Renal cortical epithelial cell (primary cell): ENCODE results near the gene BTBD16. TPM values are rescaled to one million over a fixed set of nuclear protein-coding genes. Genes with fewer than 3 reads are reported as not detected.

Experiments used
- DNase-seq: peaks from one replicate; pipeline ENCODE4 v3.0.0-alpha.2; 2011; ENCODE audit warnings: low read depth
- total RNA-seq: library from RNA; depleted of rRNA; stranded (reverse); fragments of >200 nt; gene quantifications from 2 replicates; pipeline ENCODE4 v1.2.3, GENCODE V29; 2014

Gene BTBD16
- total RNA-seq, 1 donor from 2014 or later: 0.45 TPM

DNA sequence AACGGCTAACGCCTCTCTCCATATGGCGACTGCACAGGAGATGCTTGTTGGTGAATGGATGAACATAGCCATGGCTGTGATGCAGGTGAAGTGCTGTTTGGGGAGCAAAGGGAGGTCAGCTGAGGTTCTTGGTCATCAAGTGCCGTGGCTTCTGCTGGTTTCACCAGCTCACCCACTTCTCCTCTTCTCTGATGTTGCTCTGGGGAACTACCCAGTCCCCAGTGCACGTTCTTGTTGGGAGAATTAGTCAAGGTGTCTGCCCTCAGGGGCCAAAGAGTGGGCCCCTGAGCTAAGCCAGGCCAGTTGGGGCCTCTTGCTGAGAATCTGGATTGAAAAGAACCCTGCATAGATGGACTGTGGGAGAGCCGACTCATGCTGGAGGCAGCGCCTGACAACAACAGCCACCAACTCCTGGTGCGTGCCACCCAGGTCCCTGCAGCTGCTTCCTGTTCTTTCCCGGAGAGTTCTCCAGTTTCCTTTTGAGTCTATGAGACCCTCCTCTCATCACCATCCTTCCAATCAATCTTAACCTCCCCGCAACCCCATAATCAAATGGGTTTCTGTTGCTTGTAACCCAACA is 3.0 kb downstream of the BTBD16 start:
- no peak for DNase-seq

DNA sequence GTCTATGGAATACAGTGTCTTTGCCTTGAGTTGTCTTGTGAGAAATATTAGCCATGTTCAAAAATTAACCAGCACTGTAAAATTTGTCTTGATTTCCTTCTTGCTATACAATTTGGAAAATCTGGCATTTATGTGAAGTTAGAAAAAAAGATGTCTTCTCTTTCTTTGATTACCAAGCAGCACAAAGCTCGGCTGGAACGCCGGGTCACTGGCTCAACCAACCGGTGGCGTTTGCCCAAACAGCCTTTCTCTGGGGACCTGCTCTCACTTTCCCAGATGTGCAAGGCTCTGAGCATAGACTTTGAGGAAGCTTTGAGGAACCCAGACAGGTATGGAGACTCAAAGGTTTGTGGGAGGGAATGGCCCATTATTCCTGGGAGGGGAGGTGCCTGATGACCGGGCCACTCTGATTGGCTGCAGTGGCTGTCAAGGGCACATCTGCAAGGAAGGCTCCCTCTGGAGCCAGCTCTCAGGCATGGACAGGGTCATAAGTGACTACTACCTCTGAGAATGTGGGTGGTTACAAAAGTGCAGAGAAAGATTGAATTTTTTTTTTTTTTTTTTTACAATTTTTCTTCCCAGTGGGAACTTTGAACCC is 5.6 kb downstream of the BTBD16 start:
- peak; percentile 70 for DNase-seq

DNA sequence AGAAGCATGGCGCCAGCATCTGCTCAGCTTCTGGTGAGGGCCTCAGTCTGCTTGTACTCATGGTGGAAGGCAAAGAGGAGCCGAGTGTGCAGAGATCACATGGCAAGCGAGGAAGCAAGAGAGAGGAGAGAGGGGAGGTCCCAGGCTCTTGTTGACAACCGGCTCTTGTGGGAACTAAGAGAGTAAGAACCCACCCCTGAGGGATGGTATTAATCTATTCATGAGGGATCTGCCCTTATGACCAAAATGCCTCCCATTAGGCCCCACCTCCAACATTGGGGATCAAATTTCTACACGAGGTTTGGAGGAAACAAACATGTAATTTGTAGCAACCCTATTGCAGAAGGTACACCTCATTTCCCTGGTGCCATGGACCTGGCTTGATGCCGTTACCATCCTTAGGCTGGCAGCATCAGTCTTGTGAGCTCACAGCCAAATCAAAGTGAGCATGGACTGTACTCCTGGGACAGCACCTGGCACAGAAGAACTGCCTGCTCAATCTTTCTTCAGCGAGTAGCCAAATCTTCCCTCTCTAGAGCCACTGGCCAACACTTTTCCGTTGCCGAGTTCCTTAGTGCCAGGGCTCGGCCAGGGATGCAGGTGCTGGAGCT is 6.5 kb downstream of the BTBD16 start:
- DNase-seq: no peak

DNA sequence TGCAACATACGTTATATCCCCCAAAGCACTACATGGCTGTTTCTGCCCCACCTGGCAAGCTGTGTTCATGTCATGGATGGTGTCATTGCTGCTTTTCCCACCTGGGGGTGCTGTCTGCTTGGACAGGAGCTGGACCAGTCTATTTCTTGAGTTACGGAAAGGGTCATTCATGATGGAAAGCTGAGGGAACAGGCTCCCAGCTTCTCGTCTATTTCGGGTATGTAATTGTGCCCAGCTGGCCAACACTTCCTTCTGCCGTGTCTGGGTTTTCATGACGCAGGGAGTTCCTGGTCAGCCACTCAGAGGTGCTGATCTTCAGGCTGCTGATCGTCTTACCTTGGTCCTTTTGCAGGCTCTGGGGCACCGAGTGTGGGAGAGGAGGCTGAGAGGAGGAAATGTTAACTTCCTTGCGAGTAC is 8.6 kb downstream of the BTBD16 start:
- DNase-seq: peak; percentile 60

DNA sequence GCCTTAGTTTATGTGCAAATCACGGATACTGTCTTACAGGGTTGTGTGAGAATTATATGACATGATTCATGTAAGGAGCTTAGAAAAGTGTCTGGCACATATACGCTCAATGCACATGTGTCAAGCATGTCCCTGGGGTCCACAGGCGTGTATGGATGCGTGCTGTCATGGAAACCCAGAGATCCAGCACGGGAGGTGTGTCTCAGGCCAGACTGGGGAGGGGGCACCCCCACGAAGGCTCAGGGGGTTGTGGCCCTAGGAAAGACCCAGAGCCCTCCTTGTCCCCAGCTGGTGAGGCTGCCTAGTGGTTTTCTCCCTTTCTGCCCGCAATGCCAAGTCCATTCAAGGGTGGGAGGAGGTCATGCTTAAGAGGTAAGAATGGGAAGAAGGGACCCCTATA is 9.1 kb downstream of the BTBD16 start:
- DNase-seq: no peak

DNA sequence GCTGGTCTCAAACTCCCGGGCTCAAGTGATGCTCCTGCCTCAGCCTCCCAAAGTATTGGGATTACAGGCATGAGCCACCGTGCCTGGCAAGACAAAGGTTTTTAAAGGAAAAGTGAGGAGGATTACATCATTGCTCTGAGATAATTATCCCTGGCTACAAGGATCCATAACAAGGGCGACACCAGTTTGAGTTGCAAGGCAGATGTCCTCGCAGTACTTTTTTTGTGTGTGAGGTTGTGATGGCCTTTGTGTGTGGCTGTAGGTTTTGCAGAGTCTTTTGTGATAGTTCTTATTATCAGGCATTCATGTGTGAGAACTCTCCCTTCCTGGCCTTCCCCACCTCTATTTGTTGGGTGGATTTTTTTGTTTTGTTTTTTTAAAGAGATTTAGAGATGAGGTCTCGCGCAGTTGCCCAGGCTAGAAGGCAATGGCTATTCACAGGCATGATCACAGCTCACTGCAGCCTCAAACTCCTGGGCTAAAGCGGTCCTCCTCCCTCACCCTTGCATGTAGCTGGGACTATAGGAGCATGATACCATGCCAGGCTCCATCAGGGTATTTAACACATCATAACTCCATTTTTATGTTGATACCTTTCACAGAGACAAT is 10.0 kb downstream of the BTBD16 start:
- no peak for DNase-seq

DNA sequence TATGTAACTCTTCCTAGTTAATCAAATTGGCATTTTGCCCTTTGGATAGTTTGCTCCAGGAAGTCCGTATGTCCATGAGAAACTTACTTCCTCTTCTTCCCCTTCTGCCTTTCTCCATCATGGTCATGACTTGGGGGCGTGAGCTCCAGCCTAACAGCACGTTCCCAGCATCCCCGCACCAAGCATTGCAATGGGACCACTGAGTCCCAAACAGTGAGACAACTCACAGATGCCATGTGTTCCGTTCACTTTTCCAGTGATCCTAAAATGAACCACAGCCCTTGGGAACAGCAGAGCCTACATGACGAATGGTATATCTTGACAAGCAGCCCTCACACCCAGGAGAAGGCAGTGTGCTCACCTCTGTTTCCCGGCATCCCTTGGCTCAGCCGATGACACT is 10.7 kb downstream of the BTBD16 start:
- DNase-seq: no peak

DNA sequence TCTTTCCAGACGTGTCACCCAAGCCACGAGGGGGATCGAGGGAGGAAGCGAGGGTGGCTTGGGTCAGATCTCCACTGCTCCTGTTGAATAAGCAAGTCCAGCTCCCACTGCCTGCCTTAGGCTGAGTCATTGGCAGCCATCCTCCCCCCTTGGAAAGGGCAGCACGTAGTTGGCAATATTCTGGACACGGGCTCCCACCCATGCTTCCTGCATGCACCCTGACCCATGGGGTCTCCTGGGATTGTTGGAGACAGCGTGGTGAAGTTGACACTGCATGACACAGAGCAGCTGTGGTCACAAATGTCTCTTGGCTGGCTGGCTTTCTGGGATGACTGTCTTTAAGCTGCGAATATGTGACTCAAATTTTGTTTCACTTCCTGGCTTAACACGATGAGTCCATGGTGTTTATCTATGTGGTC is 11.2 kb downstream of the BTBD16 start:
- DNase-seq: peak; percentile 63

DNA sequence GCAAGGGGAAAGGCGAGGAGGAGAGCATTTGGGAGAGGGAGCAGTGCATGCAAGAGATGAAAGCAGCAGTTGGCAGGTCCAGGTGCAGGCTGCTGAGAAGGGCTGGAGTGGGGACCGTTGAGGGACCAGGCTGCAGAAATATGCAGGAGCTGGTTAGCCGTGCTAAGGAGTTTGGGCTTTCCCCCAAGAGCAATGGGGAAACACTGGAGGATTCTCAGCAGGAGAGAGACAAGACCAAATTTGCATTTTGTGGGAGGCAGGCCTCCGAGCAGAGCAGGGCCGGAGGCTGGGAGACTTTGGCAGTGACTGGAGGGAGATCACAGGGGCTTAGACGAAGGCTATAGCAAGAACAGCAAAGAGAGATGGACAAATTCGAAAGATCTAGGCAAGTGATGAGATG is 11.8 kb downstream of the BTBD16 start:
- DNase-seq: no peak

DNA sequence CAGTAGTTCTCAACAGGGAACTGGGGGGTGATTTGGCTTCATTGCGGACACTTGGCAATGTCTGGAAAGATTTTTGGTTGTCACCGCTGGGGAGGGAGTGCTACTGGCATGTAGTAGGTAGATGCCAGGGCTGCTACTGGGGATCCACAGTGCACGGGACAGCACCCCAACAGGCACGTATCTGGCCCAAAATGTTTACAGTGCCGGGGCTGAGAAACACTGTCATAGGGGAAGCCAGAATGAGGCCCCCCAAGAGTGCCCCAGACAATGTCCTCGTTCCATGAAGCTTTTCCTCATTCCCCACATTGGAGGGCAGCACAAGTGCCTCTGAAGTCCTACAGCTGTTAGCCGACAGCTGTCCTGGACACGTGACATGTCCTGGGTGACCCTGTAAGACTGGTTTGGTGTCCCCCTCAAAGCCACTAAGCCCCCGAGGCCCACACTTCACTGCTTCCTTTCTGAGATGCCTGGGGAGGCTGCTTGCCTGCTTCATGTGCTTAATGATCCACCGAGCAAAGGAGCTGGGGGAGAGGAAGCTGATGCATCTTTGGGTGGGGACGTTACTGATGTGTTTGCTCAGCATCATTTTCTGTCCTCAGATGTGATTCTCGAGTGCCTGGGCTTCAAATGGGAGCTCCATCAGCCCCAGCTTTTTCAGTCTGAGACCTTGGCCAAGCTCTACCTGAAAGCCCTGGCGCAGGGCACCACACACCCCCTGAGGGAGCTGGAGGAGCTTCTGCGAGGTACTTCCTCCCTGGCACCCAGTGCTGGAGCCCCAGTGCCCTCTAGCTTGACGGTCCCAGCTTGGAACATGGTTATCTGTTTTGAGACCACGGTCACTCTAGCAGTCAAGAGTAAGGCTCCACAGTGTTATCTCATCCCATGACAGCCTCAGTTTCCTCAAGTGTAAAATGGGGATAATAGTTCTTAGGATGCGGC is 14.7 kb downstream of the BTBD16 start:
- no peak for DNase-seq

DNA sequence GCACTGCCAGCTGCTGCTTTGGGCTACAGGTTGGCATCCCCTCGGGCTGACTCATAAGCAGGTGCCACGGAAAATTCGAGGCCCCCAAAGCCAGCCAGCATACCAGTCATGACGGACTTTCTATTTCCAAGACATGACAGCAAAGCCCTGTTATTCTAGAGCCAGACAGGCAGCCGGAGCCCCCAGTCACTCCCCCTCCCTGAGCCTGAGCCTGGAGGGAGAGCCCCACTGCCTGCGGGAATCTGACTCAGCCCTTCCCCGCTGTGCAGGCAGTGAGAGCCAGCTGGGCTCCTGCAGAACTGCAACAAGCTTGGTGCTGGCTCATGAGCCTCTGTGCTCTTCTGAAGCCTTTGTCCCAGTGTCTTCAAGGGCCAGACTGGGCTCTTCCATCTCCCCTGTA is 15.8 kb downstream of the BTBD16 start:
- DNase-seq: peak; percentile 48

DNA sequence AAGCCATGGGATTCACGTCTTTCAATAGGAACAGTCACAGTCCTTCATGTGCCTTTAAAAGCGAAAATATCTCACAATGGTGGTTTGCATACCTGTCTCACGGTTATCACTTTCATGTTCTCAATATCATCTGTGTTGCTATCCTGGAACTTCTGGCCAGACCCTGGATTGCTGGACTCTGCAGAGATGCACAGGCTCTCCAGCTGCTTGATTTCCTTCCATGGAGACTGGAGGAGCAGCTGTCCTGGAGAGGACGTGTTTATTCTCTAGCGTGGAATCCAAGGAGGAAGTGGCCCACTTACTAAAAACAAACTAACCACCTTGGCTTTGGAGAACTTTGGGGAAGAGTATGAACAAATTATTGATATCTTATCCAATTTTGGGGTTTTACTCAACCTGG is 16.5 kb downstream of the BTBD16 start:
- DNase-seq: no peak

DNA sequence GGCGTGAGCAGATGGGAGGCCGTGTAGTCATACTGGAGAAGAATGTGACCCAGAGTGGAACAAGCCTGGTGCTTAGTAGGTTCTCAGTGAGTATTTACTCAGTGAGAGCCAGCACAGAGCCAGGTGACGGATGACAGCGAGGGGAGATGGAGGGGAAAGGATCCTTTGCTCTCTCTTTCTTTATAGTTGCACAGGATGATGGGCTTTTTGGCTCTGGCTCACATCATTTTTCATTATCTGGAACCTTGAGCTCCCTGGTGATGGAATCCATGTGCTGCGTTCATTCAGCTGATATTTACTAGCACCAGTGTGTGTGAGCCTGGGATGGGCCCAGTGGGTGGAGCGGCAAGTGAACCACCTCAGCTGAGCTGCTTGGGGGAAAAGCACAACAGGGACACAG is 17.2 kb downstream of the BTBD16 start:
- DNase-seq: no peak

DNA sequence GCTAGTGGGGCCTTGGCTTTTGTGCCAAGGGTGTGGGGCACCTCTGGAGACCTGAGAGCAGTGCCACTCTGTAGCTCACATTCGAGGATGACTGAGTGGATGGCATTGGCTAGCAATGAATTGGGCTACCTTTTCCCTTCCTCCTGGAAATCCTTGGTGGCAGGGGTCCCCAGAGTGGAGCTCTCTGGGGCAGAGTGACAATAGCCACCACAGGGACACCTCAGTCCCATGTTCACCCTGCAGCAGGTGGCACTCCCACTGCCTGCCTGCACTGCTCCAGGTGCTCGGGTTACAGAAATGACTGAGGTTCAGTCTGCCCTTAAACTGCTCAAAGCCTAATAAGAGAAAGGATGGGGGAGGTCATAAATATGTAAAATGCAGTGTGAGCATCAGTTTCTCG is 17.8 kb downstream of the BTBD16 start:
- DNase-seq: no peak

DNA sequence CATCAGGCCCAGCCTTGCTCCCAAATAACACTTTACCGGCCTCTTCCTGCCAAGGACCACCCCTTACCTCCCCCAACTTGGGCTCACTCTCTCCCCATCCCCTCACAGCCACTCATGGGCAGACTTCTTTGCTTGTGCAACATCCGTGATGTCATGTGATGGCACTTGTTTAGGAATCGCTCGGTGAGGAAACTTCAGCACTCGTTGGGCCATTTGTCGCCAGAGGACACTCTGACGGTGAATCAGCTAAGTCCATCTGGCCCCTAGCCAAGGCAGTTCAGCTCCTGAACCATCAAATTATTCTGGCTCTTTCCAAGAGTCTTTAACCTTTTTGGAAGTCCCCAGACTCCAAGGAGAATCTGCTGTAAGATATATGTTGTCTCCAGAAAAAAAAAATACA is 19.2 kb downstream of the BTBD16 start:
- no peak for DNase-seq

DNA sequence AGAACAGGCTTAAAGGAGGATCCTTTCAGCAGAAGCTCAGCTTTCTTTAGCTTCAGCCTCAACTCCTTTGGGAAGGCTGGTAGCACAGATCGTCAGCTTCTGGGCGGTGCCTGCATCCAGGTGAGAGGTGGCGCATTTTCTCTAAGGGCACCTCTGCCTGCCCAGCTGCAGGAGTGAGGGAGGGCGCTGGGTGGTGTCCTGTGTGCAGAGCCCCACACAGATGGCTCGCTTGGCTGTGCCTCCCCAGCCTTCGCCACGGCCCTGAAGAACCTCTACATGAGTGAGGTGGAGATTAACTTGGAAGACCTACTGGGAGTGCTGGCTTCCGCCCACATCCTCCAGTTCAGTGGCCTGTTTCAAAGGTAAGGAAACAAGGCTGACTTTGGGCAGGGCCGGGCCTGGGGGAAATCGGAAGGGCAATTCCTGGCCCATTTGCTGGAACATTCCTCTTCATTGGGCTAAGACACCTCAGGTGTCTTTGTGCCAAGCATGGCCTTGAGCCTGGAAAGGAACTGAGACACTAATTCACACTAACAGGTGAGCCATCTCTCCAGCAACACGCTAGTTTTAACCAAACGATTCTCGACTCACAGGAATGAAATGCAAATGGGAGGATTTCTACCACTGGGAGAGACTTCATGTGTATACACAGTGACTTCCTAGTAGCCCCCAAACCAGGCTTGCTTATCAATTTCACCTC is 19.9 kb downstream of the BTBD16 start:
- no peak for DNase-seq

DNA sequence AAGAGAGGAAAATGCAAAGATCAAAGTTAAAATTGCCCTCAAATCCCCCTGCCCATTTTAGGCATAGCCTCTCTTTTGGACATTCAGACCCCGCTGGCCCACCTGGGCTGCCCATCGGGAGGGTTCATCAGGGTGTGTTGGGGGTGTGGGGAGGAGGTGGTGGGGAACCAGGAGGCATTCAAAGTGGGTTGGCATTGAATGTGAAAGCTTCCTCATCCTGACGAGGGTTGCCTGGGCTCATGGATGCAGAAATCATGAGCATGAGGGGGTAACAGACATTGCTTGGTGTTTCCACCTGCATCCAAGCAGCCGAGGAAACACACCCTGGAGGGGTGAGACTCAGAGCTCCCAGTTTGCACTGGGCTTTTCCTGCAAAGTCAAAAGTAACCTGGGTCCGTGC is 20.6 kb downstream of the BTBD16 start:
- DNase-seq: no peak

DNA sequence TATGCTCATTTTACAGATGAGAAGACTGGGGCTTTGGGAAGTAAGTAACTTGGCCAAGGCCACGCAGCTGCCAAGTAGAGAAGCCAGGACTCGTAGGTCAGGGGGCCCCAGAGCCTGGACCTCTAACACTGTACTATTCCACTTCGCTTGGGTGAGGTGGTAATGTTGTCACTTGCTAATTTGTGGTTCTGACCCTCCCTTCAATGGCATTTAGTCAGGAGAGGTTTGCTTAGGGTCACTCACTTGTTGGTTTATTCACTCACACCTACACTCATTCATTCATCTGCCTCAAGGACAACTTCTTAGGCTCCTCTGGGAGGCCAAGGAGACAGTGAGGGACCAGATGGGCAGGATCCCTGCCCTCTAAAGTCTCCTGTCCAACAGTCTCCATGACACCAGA is 21.3 kb downstream of the BTBD16 start:
- DNase-seq: no peak

DNA sequence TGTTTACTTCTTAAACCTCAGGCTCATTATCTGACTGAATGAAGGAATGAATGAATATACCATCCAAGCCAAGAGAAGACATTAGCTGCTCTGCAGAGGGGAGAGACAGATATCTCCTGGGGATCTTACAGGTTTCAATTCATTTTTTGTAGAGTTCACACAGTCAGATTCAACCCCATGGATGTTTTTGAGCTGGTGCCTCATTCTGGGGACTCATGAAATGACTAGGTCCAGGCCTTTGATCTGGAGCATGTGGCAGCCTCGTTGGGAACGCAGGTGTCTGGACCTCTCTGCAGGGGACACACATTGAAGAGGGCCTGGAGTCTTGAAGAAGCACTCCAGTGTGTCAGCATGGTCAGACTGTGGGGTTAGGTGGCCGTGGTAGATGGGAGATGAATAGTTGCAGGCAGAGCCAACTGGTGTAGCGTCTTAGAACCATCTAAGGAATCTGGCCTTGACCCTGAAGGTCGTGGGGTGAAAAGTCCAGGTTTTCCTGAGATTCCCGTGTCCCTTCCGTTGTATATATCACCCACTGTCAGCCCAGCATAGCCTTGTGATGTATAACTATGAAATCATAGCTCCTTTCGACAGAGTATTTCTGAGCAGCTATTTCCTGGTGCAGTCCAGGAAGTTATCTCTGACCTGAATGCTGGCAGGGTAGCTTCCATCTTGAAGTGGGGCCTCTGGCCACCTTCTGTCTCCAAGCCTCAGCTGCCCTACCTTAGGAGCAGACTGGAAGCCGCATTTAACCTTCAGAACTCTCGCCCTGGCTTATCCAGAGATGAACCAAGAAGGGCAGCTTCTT is 22.3 kb downstream of the BTBD16 start:
- no peak for DNase-seq

DNA sequence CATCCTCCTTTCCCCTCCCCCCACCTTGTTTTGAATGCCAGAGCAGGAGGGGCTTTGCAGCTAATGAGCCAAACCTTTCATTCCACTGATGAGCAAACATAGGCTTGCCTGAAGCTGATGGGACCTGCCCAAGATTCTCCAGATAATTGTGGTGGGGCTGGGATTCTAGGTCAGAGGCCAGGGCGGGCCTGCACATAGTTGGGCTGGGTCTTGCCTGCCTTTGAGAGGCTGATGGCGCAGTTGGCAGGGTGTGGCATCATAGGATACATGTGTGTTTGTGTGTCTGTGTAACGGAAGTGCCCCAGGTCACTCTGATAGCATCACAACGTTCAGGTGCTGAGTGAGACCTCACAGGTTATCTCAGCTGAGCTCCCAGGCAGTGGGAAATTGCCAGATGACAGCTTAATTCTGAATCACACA is 22.9 kb downstream of the BTBD16 start:
- no peak for DNase-seq
